Breast epithelium (tissue), 3 donors: ENCODE measurements around the gene FEN1.

Experiments used
- POLR2A ChIP-seq: fragments of 450-650 bp; IDR thresholded peaks from one replicate; pipeline ENCODE4 v1.6.1; 2016; ENCODE audit warnings: antibody characterized with exemption, mild to moderate bottlenecking, moderate library complexity
- POLR2AphosphoS5 ChIP-seq, 3 donors: sonication (generic); formaldehyde crosslinking; IDR thresholded peaks; one replicate each; pipeline ENCODE4 v1.6.1; 2017; ENCODE audit warnings: antibody characterized with exemption in 3 of 3
- TF ChIP-seq, protein P1 (sequence below), 3 donors: fragments of 450-650 bp; IDR thresholded peaks; one replicate each; pipeline ENCODE4 v1.5.1; 2016 to 2017; ENCODE audit warnings: antibody characterized with exemption in 3 of 3, mild to moderate bottlenecking in 3 of 3, moderate library complexity in 3 of 3

- TF ChIP-seq, protein P1, sequence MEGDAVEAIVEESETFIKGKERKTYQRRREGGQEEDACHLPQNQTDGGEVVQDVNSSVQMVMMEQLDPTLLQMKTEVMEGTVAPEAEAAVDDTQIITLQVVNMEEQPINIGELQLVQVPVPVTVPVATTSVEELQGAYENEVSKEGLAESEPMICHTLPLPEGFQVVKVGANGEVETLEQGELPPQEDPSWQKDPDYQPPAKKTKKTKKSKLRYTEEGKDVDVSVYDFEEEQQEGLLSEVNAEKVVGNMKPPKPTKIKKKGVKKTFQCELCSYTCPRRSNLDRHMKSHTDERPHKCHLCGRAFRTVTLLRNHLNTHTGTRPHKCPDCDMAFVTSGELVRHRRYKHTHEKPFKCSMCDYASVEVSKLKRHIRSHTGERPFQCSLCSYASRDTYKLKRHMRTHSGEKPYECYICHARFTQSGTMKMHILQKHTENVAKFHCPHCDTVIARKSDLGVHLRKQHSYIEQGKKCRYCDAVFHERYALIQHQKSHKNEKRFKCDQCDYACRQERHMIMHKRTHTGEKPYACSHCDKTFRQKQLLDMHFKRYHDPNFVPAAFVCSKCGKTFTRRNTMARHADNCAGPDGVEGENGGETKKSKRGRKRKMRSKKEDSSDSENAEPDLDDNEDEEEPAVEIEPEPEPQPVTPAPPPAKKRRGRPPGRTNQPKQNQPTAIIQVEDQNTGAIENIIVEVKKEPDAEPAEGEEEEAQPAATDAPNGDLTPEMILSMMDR (IDR thresholded peaks at IDR 0.05): no peak
- no peak for TF ChIP-seq POLR2AphosphoS5 (IDR thresholded peaks at IDR 0.05)
- no peak for TF ChIP-seq POLR2A
Observed at GRCh38 chr11:61773809-61774208, 18.9 kb upstream of the FEN1 start.
